Liver (tissue), 9 donors: ENCODE results near the gene CD96. TPM values are rescaled to one million over a fixed set of nuclear protein-coding genes. Genes with fewer than 3 reads are reported as not detected.

ENCODE experiments used
- DNase-seq: peaks from one replicate; pipeline ENCODE4 v3.0.0-alpha.2; 2017; ENCODE audit warnings: low spot score
- H3K27ac ChIP-seq, 2 donors: one replicate each; pipeline ENCODE4 v1.7.0; 2013; ENCODE audit warnings: inconsistent platforms in 2 of 2, low read length in 2 of 2, control low read depth in 1 of 2, low read depth in 1 of 2, mild to moderate bottlenecking in 1 of 2
- H3K27me3 ChIP-seq, 4 donors: one replicate each; pipeline versions ENCODE4 v1.6.1 to v1.7.0; 2013; ENCODE audit warnings: low read length in 3 of 4, inconsistent platforms in 1 of 4, mild to moderate bottlenecking in 1 of 4, moderate library complexity in 1 of 4; ENCODE audit not compliant: control insufficient read depth in 4 of 4, insufficient read depth in 4 of 4
- H3K36me3 ChIP-seq, 4 donors: one replicate each; pipeline versions ENCODE4 v1.6.1 to v1.7.0; 2013; ENCODE audit warnings: low read length in 3 of 4, mild to moderate bottlenecking in 3 of 4, low read depth in 1 of 4, moderate library complexity in 1 of 4; ENCODE audit not compliant: control insufficient read depth in 4 of 4, insufficient read depth in 3 of 4
- H3K4me1 ChIP-seq, 4 donors: one replicate each; pipeline versions ENCODE4 v1.6.1 to v1.7.0; 2013; ENCODE audit warnings: low read length in 3 of 4, mild to moderate bottlenecking in 3 of 4, moderate library complexity in 1 of 4; ENCODE audit not compliant: control insufficient read depth in 4 of 4, insufficient read depth in 4 of 4
- H3K4me3 ChIP-seq, 3 donors: one replicate each; pipeline versions ENCODE4 v1.6.1 to v1.7.0; 2013; ENCODE audit warnings: low read length in 3 of 3, control low read depth in 1 of 3, low read depth in 1 of 3, mild to moderate bottlenecking in 1 of 3
- H3K9ac ChIP-seq, 2 donors: one replicate each; pipeline ENCODE4 v1.7.0; 2013; ENCODE audit warnings: low read length in 2 of 2, mild to moderate bottlenecking in 2 of 2, moderate library complexity in 2 of 2, control low read depth in 1 of 2, low read depth in 1 of 2
- H3K9me3 ChIP-seq, 4 donors: one replicate each; pipeline versions ENCODE4 v1.6.1 to v1.7.0; 2013; ENCODE audit warnings: low read length in 3 of 4; ENCODE audit not compliant: control insufficient read depth in 4 of 4
- ATF3 ChIP-seq: IDR thresholded peaks from 2 replicates; pipeline ENCODE4 v1.6.1; 2016; ENCODE audit warnings: antibody characterized with exemption
- CTCF ChIP-seq: fragments of 150-350 bp; IDR thresholded peaks from 2 replicates; pipeline ENCODE4 v1.5.1; 2017; ENCODE audit warnings: improper control_type of control experiment, low read depth, low read length; ENCODE audit not compliant: missing input control
- EGR1 ChIP-seq, 2 donors: IDR thresholded peaks; 2 replicates each; pipeline ENCODE4 v1.6.1; 2016 to 2018; ENCODE audit warnings: antibody characterized with exemption in 2 of 2, low read depth in 2 of 2
- FOXA1 ChIP-seq: IDR thresholded peaks from 2 replicates; pipeline ENCODE4 v1.6.1; 2016; ENCODE audit warnings: antibody characterized with exemption
- FOXA2 ChIP-seq: IDR thresholded peaks from 2 replicates; pipeline ENCODE4 v1.6.1; 2016; ENCODE audit warnings: antibody characterized with exemption
- GABPA ChIP-seq, 2 donors: IDR thresholded peaks in 1 of 2; conservative IDR thresholded peaks in 1 of 2; 2 replicates each; pipeline ENCODE4 v1.6.1; 2016; ENCODE audit warnings: antibody characterized with exemption in 2 of 2, mild to moderate bottlenecking in 1 of 2, moderate library complexity in 1 of 2
- HNF4A ChIP-seq, 2 donors: conservative IDR thresholded peaks; 2 replicates each; pipeline ENCODE4 v1.6.1; 2016; ENCODE audit warnings: antibody characterized with exemption in 2 of 2, mild to moderate bottlenecking in 2 of 2
- HNF4G ChIP-seq: IDR thresholded peaks from 2 replicates; pipeline ENCODE4 v1.6.1; 2016; ENCODE audit warnings: antibody characterized with exemption
- JUND ChIP-seq, 2 donors: IDR thresholded peaks; 2 replicates each; pipeline ENCODE4 v1.6.1; 2016; ENCODE audit warnings: antibody characterized with exemption in 2 of 2
- MAX ChIP-seq: IDR thresholded peaks from 2 replicates; pipeline ENCODE4 v1.6.1; 2016; ENCODE audit warnings: antibody characterized with exemption
- NR2F2 ChIP-seq: IDR thresholded peaks from 2 replicates; pipeline ENCODE4 v1.6.1; 2016; ENCODE audit warnings: antibody characterized with exemption
- RAD21 ChIP-seq, 2 donors: IDR thresholded peaks; 2 replicates each; pipeline ENCODE4 v1.6.1; 2016; ENCODE audit warnings: antibody characterized with exemption in 2 of 2, mild to moderate bottlenecking in 2 of 2
- RXRA ChIP-seq, 2 donors: IDR thresholded peaks; 2 replicates each; pipeline ENCODE4 v1.6.1; 2017 to 2018; ENCODE audit warnings: antibody characterized with exemption in 2 of 2, mild to moderate bottlenecking in 1 of 2
- YY1 ChIP-seq: IDR thresholded peaks from 2 replicates; pipeline ENCODE4 v1.6.1; 2016; ENCODE audit warnings: antibody characterized with exemption, mild to moderate bottlenecking
- WGBS: extraction: QIAGEN DNeasy Blood & Tissue Kit; methylation state at CpG from one replicate; pipeline ENCODE4 v1.1.7; 2013; 5-methylcytosine and 5-hydroxymethylcytosine counted together
- polyA plus RNA-seq, 2 donors: library from polyadenylated mRNA; stranded (reverse) in 1 of 2; unstranded in 1 of 2; fragments of 200-250 nt in 1 of 2; fragments of >200 nt in 1 of 2; fragmentation: Nextera tagmentation in 1 of 2; extraction: Ambion mirVana in 1 of 2; gene quantifications; one replicate each; pipeline versions ENCODE4 v1.2.1 to v1.2.3, GENCODE V29; 2013 to 2015
- total RNA-seq, 2 donors: library from RNA; depleted of rRNA; stranded (reverse); fragments of >200 nt; gene quantifications; one replicate each; pipeline ENCODE4 v1.2.3, GENCODE V29; 2014
- TF ChIP-seq, protein P1 (sequence below): IDR thresholded peaks from 2 replicates; pipeline ENCODE4 v1.6.1; 2016; ENCODE audit warnings: antibody characterized with exemption, mild to moderate bottlenecking
- TF ChIP-seq, protein P2 (sequence below): IDR thresholded peaks from 2 replicates; pipeline ENCODE4 v1.6.1; 2016; ENCODE audit warnings: antibody characterized with exemption
- donor health status: healthy.
- donor health status: healthy.
- donor health status: healthy.
- donor health status: healthy.
- donor health status: healthy.

CD96 gene
- total and polyA plus RNA-seq, 4 donors: 0.46 to 2.7 (median 0.92) TPM

- TF ChIP-seq, protein P1, sequence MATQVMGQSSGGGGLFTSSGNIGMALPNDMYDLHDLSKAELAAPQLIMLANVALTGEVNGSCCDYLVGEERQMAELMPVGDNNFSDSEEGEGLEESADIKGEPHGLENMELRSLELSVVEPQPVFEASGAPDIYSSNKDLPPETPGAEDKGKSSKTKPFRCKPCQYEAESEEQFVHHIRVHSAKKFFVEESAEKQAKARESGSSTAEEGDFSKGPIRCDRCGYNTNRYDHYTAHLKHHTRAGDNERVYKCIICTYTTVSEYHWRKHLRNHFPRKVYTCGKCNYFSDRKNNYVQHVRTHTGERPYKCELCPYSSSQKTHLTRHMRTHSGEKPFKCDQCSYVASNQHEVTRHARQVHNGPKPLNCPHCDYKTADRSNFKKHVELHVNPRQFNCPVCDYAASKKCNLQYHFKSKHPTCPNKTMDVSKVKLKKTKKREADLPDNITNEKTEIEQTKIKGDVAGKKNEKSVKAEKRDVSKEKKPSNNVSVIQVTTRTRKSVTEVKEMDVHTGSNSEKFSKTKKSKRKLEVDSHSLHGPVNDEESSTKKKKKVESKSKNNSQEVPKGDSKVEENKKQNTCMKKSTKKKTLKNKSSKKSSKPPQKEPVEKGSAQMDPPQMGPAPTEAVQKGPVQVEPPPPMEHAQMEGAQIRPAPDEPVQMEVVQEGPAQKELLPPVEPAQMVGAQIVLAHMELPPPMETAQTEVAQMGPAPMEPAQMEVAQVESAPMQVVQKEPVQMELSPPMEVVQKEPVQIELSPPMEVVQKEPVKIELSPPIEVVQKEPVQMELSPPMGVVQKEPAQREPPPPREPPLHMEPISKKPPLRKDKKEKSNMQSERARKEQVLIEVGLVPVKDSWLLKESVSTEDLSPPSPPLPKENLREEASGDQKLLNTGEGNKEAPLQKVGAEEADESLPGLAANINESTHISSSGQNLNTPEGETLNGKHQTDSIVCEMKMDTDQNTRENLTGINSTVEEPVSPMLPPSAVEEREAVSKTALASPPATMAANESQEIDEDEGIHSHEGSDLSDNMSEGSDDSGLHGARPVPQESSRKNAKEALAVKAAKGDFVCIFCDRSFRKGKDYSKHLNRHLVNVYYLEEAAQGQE: no peak
- TF ChIP-seq ATF3 (no peak), GABPA (IDR thresholded peaks at IDR 0.05 in 1 of 2, conservative IDR thresholded peaks at IDR 0.05 in 1 of 2) (no peak), JUND (IDR thresholded peaks at IDR 0.05) (no peak)
- TF ChIP-seq, protein P2, sequence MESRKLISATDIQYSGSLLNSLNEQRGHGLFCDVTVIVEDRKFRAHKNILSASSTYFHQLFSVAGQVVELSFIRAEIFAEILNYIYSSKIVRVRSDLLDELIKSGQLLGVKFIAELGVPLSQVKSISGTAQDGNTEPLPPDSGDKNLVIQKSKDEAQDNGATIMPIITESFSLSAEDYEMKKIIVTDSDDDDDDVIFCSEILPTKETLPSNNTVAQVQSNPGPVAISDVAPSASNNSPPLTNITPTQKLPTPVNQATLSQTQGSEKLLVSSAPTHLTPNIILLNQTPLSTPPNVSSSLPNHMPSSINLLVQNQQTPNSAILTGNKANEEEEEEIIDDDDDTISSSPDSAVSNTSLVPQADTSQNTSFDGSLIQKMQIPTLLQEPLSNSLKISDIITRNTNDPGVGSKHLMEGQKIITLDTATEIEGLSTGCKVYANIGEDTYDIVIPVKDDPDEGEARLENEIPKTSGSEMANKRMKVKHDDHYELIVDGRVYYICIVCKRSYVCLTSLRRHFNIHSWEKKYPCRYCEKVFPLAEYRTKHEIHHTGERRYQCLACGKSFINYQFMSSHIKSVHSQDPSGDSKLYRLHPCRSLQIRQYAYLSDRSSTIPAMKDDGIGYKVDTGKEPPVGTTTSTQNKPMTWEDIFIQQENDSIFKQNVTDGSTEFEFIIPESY: no peak
Measured at GRCh38 chr3:111635403-111635802, 93.4 kb downstream of the CD96 start (continued).

DNA sequence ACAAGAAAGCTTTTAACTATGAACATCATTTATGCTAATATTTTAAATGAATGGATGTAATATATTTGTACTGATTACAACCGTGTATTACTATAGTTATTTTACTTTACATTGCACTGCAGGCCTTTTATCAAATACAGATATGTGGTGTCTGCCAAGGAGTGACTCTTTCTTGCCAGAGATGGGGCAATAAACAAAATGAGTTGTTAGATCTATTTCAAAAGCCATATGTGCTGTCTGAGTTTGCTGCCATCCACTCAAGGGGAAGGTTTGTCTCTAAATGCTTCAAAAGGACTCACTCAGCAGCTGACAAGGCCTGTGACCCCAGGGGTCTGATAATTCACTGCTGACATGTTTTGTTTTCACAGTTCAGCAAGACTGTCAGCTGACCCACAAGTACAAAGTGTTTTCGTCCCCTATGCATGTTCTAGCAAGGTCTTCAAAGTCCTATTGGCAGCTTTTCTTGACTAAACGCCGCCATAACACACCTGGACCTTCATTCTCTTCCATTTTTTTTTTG is 94.4 kb downstream of the CD96 start:
- DNase-seq: no peak
- Histone ChIP-seq H3K27me3 (no peaks in the 10 kb centered on the region), H3K9me3 (no peaks in the 10 kb centered on the region), H3K9ac (no peak overlapping the region), H3K27ac (no peak overlapping the region), H3K36me3 (no peaks in the 10 kb centered on the region), H3K4me3 (no peak overlapping the region), H3K4me1 (no peaks in the 10 kb centered on the region)
- WGBS: 81% methylated on average over 4 of the region's 4 CpGs
- TF ChIP-seq RXRA (IDR thresholded peaks at IDR 0.05): no peak
- no peak for TF ChIP-seq CTCF
- no peak for TF ChIP-seq EGR1 (IDR thresholded peaks at IDR 0.05; ENCODE audit: low read depth in 2 of 2)
- TF ChIP-seq, protein P1: no peak
- TF ChIP-seq JUND (IDR thresholded peaks at IDR 0.05): no peak
- no peak for TF ChIP-seq HNF4G
- no peak for TF ChIP-seq FOXA2
- no peak for TF ChIP-seq HNF4A (conservative IDR thresholded peaks at IDR 0.05)
- TF ChIP-seq GABPA (IDR thresholded peaks at IDR 0.05 in 1 of 2, conservative IDR thresholded peaks at IDR 0.05 in 1 of 2): no peak
- TF ChIP-seq, protein P2: no peak
- no peak for TF ChIP-seq FOXA1
- TF ChIP-seq ATF3: no peak
- TF ChIP-seq MAX: no peak
- TF ChIP-seq YY1: no peak
- no peak for TF ChIP-seq RAD21 (IDR thresholded peaks at IDR 0.05)
- no peak for TF ChIP-seq NR2F2
